ENCODE measurements around the gene CISD2.
"Not testable (repeated sequence)": the region's sequence is repeated elsewhere in the genome, so short reads cannot be mapped to it uniquely, and the experiment has no call there.

GRCh38 chr4:102888570-102888969, 19.8 kb downstream of the CISD2 start:
- TF ChIP-seq POLR2AphosphoS5 (IDR thresholded peaks at IDR 0.05; ENCODE audit: low read depth, low read length); POLR2A (IDR thresholded peaks at IDR 0.05; ENCODE audit: low read depth, low read length); TAF1 (IDR thresholded peaks at IDR 0.05; ENCODE audit: low read depth, low read length); SPI1 (IDR thresholded peaks at IDR 0.05; ENCODE audit: low read depth, low read length); PAX5 (IDR thresholded peaks at IDR 0.05; ENCODE audit: insufficient read depth, low read length, severe bottlenecking); POU2F2 (IDR thresholded peaks at IDR 0.05; ENCODE audit: low read depth, low read length): not testable (repeated sequence)

All from GM12891 (cell line).